ENCODE measurements around the gene LRRC51.

DNA sequence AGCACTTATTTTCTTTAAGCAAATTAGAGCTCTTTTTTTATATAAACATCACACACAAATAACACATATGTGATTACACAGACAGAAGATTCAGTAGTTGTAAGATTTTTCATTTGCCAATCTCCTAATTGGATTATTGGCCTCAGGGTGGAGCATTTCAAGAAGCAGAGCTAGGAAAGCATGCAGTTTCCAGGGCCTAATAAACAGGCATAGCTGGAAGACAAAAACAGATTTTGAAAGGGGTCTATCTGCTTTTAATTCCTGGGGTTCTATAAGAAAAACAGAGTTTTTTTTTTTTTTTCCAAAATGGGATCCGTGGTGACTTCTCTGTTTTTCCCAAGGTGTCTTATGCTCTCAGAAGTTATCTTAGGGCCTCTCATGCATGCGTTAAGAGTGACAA, 47.3 kb downstream of the LRRC51 start:
- TF ChIP-seq, protein P1, sequence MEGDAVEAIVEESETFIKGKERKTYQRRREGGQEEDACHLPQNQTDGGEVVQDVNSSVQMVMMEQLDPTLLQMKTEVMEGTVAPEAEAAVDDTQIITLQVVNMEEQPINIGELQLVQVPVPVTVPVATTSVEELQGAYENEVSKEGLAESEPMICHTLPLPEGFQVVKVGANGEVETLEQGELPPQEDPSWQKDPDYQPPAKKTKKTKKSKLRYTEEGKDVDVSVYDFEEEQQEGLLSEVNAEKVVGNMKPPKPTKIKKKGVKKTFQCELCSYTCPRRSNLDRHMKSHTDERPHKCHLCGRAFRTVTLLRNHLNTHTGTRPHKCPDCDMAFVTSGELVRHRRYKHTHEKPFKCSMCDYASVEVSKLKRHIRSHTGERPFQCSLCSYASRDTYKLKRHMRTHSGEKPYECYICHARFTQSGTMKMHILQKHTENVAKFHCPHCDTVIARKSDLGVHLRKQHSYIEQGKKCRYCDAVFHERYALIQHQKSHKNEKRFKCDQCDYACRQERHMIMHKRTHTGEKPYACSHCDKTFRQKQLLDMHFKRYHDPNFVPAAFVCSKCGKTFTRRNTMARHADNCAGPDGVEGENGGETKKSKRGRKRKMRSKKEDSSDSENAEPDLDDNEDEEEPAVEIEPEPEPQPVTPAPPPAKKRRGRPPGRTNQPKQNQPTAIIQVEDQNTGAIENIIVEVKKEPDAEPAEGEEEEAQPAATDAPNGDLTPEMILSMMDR (IDR thresholded peaks at IDR 0.05; ENCODE audit: insufficient read depth, low read length, poor library complexity, severe bottlenecking): no peak
- no peak for TF ChIP-seq EZH2phosphoT487 (conservative IDR thresholded peaks at IDR 0.05; ENCODE audit: low read length)

All from SU-DHL-6 (cell line).